GM19463 (cell line): Measurements from ENCODE around the gene DLEU7.

Experiments
- ATAC-seq: cut with Tn5 transposase; IDR thresholded peaks from one replicate; pipeline ENCODE4 v1.9.1; 2021; ENCODE audit warnings: mild to moderate bottlenecking, moderate library complexity; ENCODE audit not compliant: unreplicated experiment

The DLEU7 gene

GRCh38 chr13:50797091-50797490 is 46.4 kb downstream of the DLEU7 start:
- ATAC-seq, result no peak

GRCh38 chr13:50796463-50796862 is 47.0 kb downstream of the DLEU7 start:
- no peak for ATAC-seq

- ATAC-seq, result no peak
Observed at GRCh38 chr13:50794226-50794625, 49.3 kb downstream of the DLEU7 start.

DNA sequence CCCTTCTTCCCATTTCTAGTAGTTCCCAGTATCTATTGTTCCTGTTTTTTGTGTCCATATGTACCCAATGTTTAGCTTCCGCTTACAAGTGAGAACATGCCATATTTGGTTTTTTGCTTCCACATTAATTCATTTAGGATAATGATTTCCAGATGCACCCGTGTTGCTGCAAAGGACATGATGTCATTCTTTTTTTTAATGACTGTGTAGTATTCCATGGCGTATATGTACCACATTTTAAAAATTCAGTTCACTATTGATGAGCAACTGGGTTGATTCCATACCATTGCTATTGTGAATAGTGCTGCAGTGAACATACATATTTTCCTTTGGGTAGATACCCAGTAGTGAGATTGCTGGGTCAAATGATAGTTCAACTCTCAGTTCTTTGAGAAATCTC is 50.5 kb downstream of the DLEU7 start:
- ATAC-seq, result no peak

GRCh38 chr13:50788551-50789210 is 54.8 kb downstream of the DLEU7 start:
- ATAC-seq, result no peak

GRCh38 chr13:50787316-50788195 is 55.9 kb downstream of the DLEU7 start:
- no peak for ATAC-seq

DNA sequence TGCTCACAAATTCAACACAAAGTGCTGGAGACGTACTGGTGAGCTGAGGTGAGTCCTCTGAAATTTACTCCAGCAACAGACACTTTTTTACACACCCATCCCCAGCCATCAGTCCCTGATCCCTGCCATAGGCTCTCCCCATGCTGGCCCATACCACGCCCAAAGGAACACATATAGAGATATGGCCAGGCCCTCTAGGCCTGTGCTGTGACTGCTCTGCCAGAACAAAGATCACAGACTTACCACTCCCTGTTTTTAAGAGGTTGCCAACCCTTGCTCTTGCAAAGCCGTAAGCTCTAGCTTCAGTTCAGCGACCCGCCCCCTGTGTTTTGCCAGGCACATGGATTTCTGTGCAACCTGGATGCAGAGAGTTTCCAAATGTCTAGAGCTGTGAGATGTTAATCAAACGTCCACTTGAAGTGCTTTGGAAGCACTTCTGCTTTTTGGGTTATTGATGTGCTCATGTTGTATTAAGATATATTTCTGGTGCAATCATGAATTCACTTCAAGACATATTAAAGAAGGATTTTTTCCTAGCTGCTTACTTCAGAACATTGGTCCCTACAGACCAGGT is 59.7 kb downstream of the DLEU7 start:
- no peak for ATAC-seq

- ATAC-seq, result no peak
Observed at GRCh38 chr13:50783066-50783465, 60.4 kb downstream of the DLEU7 start.

GRCh38 chr13:50780201-50781015 is 63.1 kb downstream of the DLEU7 start:
- ATAC-seq, result no peak

DNA sequence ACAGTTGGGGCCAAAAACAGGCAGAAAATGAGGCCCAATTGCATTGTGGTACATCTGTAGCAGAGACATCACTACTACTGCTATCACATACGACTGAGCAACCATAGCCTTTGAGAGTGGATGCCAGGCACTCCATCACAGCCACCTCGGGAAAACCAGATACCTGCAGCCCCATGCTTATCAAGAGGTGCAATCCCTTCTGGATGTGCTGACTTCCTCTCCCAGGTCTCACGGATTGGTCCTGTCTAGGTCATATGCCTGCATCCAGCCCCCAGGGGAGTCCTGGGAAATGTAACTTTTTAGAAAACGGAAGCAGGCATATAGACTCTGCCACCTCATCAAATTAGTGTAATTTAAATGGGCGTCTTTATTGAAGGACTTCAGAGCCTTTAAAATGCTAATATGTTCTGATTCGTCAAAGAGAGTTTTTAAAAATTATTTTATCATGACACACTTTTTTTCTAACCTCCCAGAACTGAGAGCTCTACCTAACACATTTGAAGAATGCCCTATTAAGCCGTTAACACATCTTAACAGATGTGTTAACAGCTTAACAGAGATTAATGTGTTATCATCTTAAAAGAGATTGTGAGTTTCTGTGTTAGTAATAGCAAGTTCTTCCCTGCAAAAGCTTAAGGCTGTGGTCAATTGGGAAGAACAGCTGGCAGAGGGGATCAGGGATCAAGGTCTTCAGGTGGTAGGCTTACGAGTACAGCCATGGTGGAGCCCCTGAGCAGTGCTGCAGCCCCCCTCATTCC is 63.9 kb downstream of the DLEU7 start:
- no peak for ATAC-seq
